Activated CD8-positive, alpha-beta memory T cell treated with anti-CD3 and anti-CD28 coated beads, Interleukin-2, amount 10 ng/mL, durations not matched to agents 7 days and 5 days (primary cell): ENCODE data around the gene PAMR1. TPM values are rescaled to one million over a fixed set of nuclear protein-coding genes. Genes with fewer than 3 reads are reported as not detected.

Experiments
- ATAC-seq: fragments of 150-1000 bp; cut with Tn5 transposase; one replicate; pipeline ENCODE4 v1.10.0; 2021; ENCODE audit warnings: moderate library complexity
- CTCF ChIA-PET: fragments of 350-600 bp; sonication (Branson Sonifier 250); formaldehyde crosslinking; loops from one replicate; lab custom pipeline; 2021; ENCODE audit warnings: antibody characterized with exemption; lab: Charles Lee
- DNase-seq: peaks from one replicate; pipeline ENCODE4 v3.0.0-alpha.2; 2020
- H3K27ac Mint-ChIP-seq: one replicate; pipeline ENCODE4 v1.8.0; 2021; ENCODE audit warnings: mild to moderate bottlenecking, mixed read lengths
- H3K27me3 Mint-ChIP-seq: one replicate; pipeline ENCODE4 v1.8.0; 2021; ENCODE audit warnings: mixed read lengths
- H3K36me3 Mint-ChIP-seq: one replicate; pipeline ENCODE4 v1.8.0; 2021; ENCODE audit warnings: mild to moderate bottlenecking, mixed read lengths
- H3K4me1 Mint-ChIP-seq: one replicate; pipeline ENCODE4 v1.8.0; 2021; ENCODE audit warnings: mixed read lengths
- H3K4me3 Mint-ChIP-seq: one replicate; pipeline ENCODE4 v1.8.0; 2021; ENCODE audit warnings: mild to moderate bottlenecking, moderate library complexity, mixed read lengths
- H3K9me3 Mint-ChIP-seq: one replicate; pipeline ENCODE4 v1.8.0; 2022; ENCODE audit warnings: low read depth, mixed read lengths
- total RNA-seq, 2 experiments: library from RNA; stranded (reverse); gene quantifications; one replicate each; pipeline ENCODE4 v1.2.3, GENCODE V29; 2021

Gene PAMR1
- total RNA-seq, 2 experiments from 2014 or later = not detected

GRCh38 chr11:35391922-35392688, 133.3 kb downstream of the PAMR1 start:
- ATAC-seq (peak; percentile 62), DNase-seq (peak; percentile 79)
- H3K9me3 Mint-ChIP-seq = no peaks in the 10 kb centered on the region
- H3K36me3 Mint-ChIP-seq = no peaks in the 10 kb centered on the region
- CTCF ChIA-PET = interaction anchor here (0.7 to 11.0 kb wide), 26 partner anchors 12 to 879 kb away, joined by 3 to 73 read pairs (median 3); partner anchors contain the start of gene SLC1A2
- H3K27me3 Mint-ChIP-seq = peaks cover 25% of the 10 kb centered on the region
- H3K27ac Mint-ChIP-seq = no peak overlapping the region
- H3K4me1 Mint-ChIP-seq = peaks cover 20% of the 10 kb centered on the region
- H3K4me3 Mint-ChIP-seq = no peak overlapping the region

GRCh38 chr11:35390737-35391682, 134.4 kb downstream of the PAMR1 start:
- CTCF ChIA-PET = interaction anchor here (0.8 to 11.0 kb wide), 21 partner anchors 11 to 878 kb away, joined by 3 to 73 read pairs (median 4); partner anchors contain the start of gene SLC1A2
- no peaks in the 10 kb centered on the region for H3K36me3 Mint-ChIP-seq
- ATAC-seq (peak; percentile 88), DNase-seq (peak; percentile 63)
- H3K27ac Mint-ChIP-seq = no peak overlapping the region
- H3K9me3 Mint-ChIP-seq = no peaks in the 10 kb centered on the region
- H3K4me1 Mint-ChIP-seq = peaks cover 20% of the 10 kb centered on the region
- H3K4me3 Mint-ChIP-seq = no peak overlapping the region
- peaks cover 23% of the 10 kb centered on the region for H3K27me3 Mint-ChIP-seq

- no peak for ATAC-seq
- H3K4me3 Mint-ChIP-seq = no peak overlapping the region
- no peak overlapping the region for H3K27ac Mint-ChIP-seq
- no peak for DNase-seq
- H3K4me1 Mint-ChIP-seq = peaks cover 20% of the 10 kb centered on the region
- H3K9me3 Mint-ChIP-seq = no peaks in the 10 kb centered on the region
- no peaks in the 10 kb centered on the region for H3K36me3 Mint-ChIP-seq
- CTCF ChIA-PET = interaction anchor here (0.8 to 11.0 kb wide), 4 partner anchors 387 to 467 kb away, joined by 3 to 73 read pairs (median 4); no protein-coding TSS in a partner anchor
- H3K27me3 Mint-ChIP-seq = peaks cover 20% of the 10 kb centered on the region
These were observed 135.4 kb downstream of the PAMR1 start for GRCh38 chr11:35389897-35390465.

- Mint-ChIP-seq H3K27me3 (peaks cover 15% of the 10 kb centered on the region), H3K9me3 (no peaks in the 10 kb centered on the region), H3K27ac (no peak overlapping the region), H3K4me1 (peaks cover 20% of the 10 kb centered on the region), H3K36me3 (no peaks in the 10 kb centered on the region), H3K4me3 (no peak overlapping the region)
- ATAC-seq (no peak), DNase-seq (no peak)
- CTCF ChIA-PET = interaction anchor here (0.8 to 11.0 kb wide), 3 partner anchors 462 to 469 kb away, joined by 3 to 73 read pairs (median 3); no protein-coding TSS in a partner anchor
These were observed 136.3 kb downstream of the PAMR1 start for GRCh38 chr11:35389112-35389511.

GRCh38 chr11:35388061-35388460, 137.4 kb downstream of the PAMR1 start:
- peaks cover 6% of the 10 kb centered on the region for H3K27me3 Mint-ChIP-seq
- no peak for DNase-seq
- peaks cover 20% of the 10 kb centered on the region for H3K4me1 Mint-ChIP-seq
- CTCF ChIA-PET = interaction anchor here (0.9 to 11.0 kb wide), 4 partner anchors 79 to 470 kb away, joined by 3 to 73 read pairs (median 3); no protein-coding TSS in a partner anchor
- H3K9me3 Mint-ChIP-seq = peaks cover 2% of the 10 kb centered on the region
- H3K27ac Mint-ChIP-seq = no peak overlapping the region
- no peak overlapping the region for H3K4me3 Mint-ChIP-seq
- no peaks in the 10 kb centered on the region for H3K36me3 Mint-ChIP-seq
- ATAC-seq = no peak

GRCh38 chr11:35387111-35387982, 138.1 kb downstream of the PAMR1 start:
- no peak for ATAC-seq
- H3K4me3 Mint-ChIP-seq = no peak overlapping the region

GRCh38 chr11:35383953-35384352, 141.5 kb downstream of the PAMR1 start:
- H3K27ac Mint-ChIP-seq = no peak overlapping the region
- H3K9me3 Mint-ChIP-seq = peaks cover 2% of the 10 kb centered on the region
- no peaks in the 10 kb centered on the region for H3K36me3 Mint-ChIP-seq
- no peak overlapping the region for H3K4me3 Mint-ChIP-seq
- no peaks in the 10 kb centered on the region for H3K4me1 Mint-ChIP-seq
- CTCF ChIA-PET = interaction anchor here (1.4 kb wide), 1 partner anchor 33 kb away, joined by 4 read pairs; no protein-coding TSS in a partner anchor
- H3K27me3 Mint-ChIP-seq = peaks cover 3% of the 10 kb centered on the region
- no peak for ATAC-seq
- DNase-seq = no peak

More at GRCh38 chr11:35387111-35387982, 138.1 kb downstream of the PAMR1 start:
- no peaks in the 10 kb centered on the region for H3K27me3 Mint-ChIP-seq
- no peak for DNase-seq
- peaks cover 20% of the 10 kb centered on the region for H3K4me1 Mint-ChIP-seq
- H3K9me3 Mint-ChIP-seq = peaks cover 2% of the 10 kb centered on the region
- H3K27ac Mint-ChIP-seq = no peak overlapping the region
- no peaks in the 10 kb centered on the region for H3K36me3 Mint-ChIP-seq
- CTCF ChIA-PET = interaction anchor here (0.7 to 11.0 kb wide), 5 partner anchors 79 to 470 kb away, joined by 3 to 73 read pairs (median 3); no protein-coding TSS in a partner anchor

Other genes starting within 250 kb of the PAMR1 start
- not detected for gene SLC1A2, start 106.1 kb downstream of the PAMR1 start, total RNA-seq
- gene FJX1, start 92.8 kb upstream of the PAMR1 start, total RNA-seq = under 1 TPM in 1 of 2 experiments, not detected in 1; 0.33 TPM
- gene TRIM44, start 137.2 kb upstream of the PAMR1 start, total RNA-seq = 10 to 100 TPM; 23.1 to 24.2 TPM